HepG2 (cell line): ENCODE results near the gene ZFYVE28. TPM values are rescaled to one million over a fixed set of nuclear protein-coding genes. Genes with fewer than 3 reads are reported as not detected.

ENCODE experiments used
- ATAC-seq: fragments of 200-7000 bp; cut with Tn5 transposase; 3 replicates; pipeline ENCODE4 v1.9.1; 2020; ENCODE audit warnings: mild to moderate bottlenecking, moderate library complexity
- BruUV-seq: library from RNA; stranded (reverse); fragments of 400-500 nt; replicated peaks from 2 replicates; lab custom pipeline; 2021; lab: Mats Ljungman, UMichigan
- CTCF ChIA-PET: fragments of 300-600 bp; formaldehyde crosslinking; extraction: SDS; loops from one replicate; lab custom pipeline; 2021; ENCODE audit warnings: low total read pairs, inconsistent platforms, low intra/inter-chr PET ratio; lab: Yijun Ruan, JAX
- POLR2A ChIA-PET: fragments of 350-600 bp; sonication (Branson Sonifier 250); formaldehyde crosslinking; loops from one replicate; lab custom pipeline; 2020; ENCODE audit warnings: antibody characterized with exemption, inconsistent platforms; lab: Yijun Ruan, JAX
- DNase-seq: peaks from one replicate; pipeline ENCODE4 v3.0.0-alpha.2; 2015; ENCODE audit warnings: low spot score
- FAIRE-seq: peaks from 3 replicates; lab custom pipeline; 2011; peaks lifted over from hg19 to GRCh38; lab: Jason Lieb, UNC
- H2AFZ ChIP-seq: one replicate; pipeline ENCODE4 v1.6.1; 2011; ENCODE audit warnings: low read length, inconsistent platforms
- H3K27ac ChIP-seq: fragments of 300-600 bp; 3 replicates; pipeline ENCODE4 v1.8.0; 2011; ENCODE audit warnings: mixed run types, mild to moderate bottlenecking, mixed read lengths, low read length, inconsistent platforms; ENCODE audit not compliant: insufficient read depth; ENCODE audit errors: extremely low read length
- H3K27me3 ChIP-seq, 2 experiments: fragments of 200-600 bp in 1 of 2; 2 replicates in 1 of 2; 3 replicates in 1 of 2; pipeline versions ENCODE4 v1.6.0 to v1.8.0; 2011; ENCODE audit warnings: low read length in 2 of 2, mild to moderate bottlenecking in 2 of 2, moderate library complexity in 2 of 2, inconsistent platforms in 1 of 2; ENCODE audit not compliant: insufficient read depth in 2 of 2, control insufficient read depth in 1 of 2
- H3K36me3 ChIP-seq, 2 experiments: fragments of 200-600 bp in 1 of 2; replicated peaks in 1 of 2; 2 replicates in 1 of 2; 3 replicates in 1 of 2; pipeline versions ENCODE4 v1.5.1 to v1.8.0; 2011; ENCODE audit warnings: low read length in 2 of 2, inconsistent platforms in 1 of 2; ENCODE audit not compliant: insufficient read depth in 2 of 2, control insufficient read depth in 1 of 2
- H3K4me1 ChIP-seq: 2 replicates; pipeline ENCODE4 v1.5.1; 2012; ENCODE audit warnings: low read length, inconsistent platforms; ENCODE audit not compliant: insufficient read depth
- H3K4me2 ChIP-seq: 2 replicates; pipeline ENCODE4 v1.6.0; 2011; ENCODE audit warnings: low read depth, low read length, inconsistent platforms
- H3K4me3 ChIP-seq, 3 experiments: fragments of 200-600 bp in 1 of 3; sonication (generic), shearing (Covaris generic) in 1 of 3; replicated peaks in 1 of 3; 2 replicates each; pipeline ENCODE4 v1.5.1; 2011 to 2016; ENCODE audit warnings: low read length in 3 of 3, inconsistent platforms in 2 of 3, low read depth in 2 of 3, mild to moderate bottlenecking in 2 of 3, control low read depth in 1 of 3, mixed read lengths in 1 of 3; ENCODE audit not compliant: insufficient read depth in 1 of 3
- H3K79me2 ChIP-seq: one replicate; pipeline ENCODE4 v1.6.1; 2011; ENCODE audit warnings: low read length, inconsistent platforms; ENCODE audit not compliant: insufficient read depth
- H3K9ac ChIP-seq: 2 replicates; pipeline ENCODE4 v1.6.0; 2011; ENCODE audit warnings: mild to moderate bottlenecking, low read depth, low read length, inconsistent platforms; ENCODE audit not compliant: insufficient read depth
- H3K9me3 ChIP-seq: 2 replicates; pipeline ENCODE4 v1.5.1; 2012; ENCODE audit warnings: mild to moderate bottlenecking, low read length
- H4K20me1 ChIP-seq: 2 replicates; pipeline ENCODE4 v1.6.0; 2011; ENCODE audit warnings: inconsistent platforms, mild to moderate bottlenecking, low read length, moderate library complexity; ENCODE audit not compliant: insufficient read depth
- NFIC ChIP-seq: IDR thresholded peaks from 2 replicates; pipeline ENCODE4 v1.6.1; 2012; ENCODE audit warnings: mild to moderate bottlenecking, low read length, inconsistent platforms
- NFRKB ChIP-seq: fragments of 450-650 bp; IDR thresholded peaks from 2 replicates; pipeline ENCODE4 v1.6.1; 2017
- ZNF619 ChIP-seq: sonication (generic); formaldehyde crosslinking; IDR thresholded peaks from 2 replicates; pipeline ENCODE4 v1.4.0; 2020; ENCODE audit warnings: mild to moderate bottlenecking, missing genetic modification reagents
- ZNF768 ChIP-seq: sonication (generic); formaldehyde crosslinking; IDR thresholded peaks from 2 replicates; pipeline ENCODE4 v1.4.0; 2020; ENCODE audit warnings: missing genetic modification reagents
- WGBS: methylation state at CpG from one replicate; pipeline ENCODE4 v1.1.6; 2017; ENCODE audit warnings: low lambda C conversion rate; 5-methylcytosine and 5-hydroxymethylcytosine counted together
- in situ Hi-C: cut with HindIII; loops from 2 replicates; pipeline ENCODE4 v1.10.0; 2017; ENCODE audit warnings: low pct_unique_long_range_greater_than_20kb; ENCODE audit not compliant: extremely low pct_ligation_motif_present
- intact Hi-C: fragments of 100-400 bp; cut with micrococcal nuclease; formaldehyde crosslinking; loops from one replicate; pipeline ENCODE4 v1.10.0; 2022; ENCODE audit not compliant: unreplicated experiment
- polyA plus RNA-seq, 8 experiments: library from polyadenylated mRNA; depleted of rRNA in 3 of 8; stranded (reverse) in 7 of 8; unstranded in 1 of 8; fragments of >200 nt; fragmentation: Illumina TruSeq in 4 of 8; extraction: Trizol in 4 of 8; gene quantifications; 2 replicates each; pipeline versions ENCODE4 v1.2.1 to v1.2.3, GENCODE V29; 2011 to 2016; ENCODE audit warnings: low read depth in 4 of 8, missing spikeins in 1 of 8, mixed read lengths in 1 of 8; ENCODE audit not compliant: insufficient read depth in 1 of 8
- total RNA-seq, 5 experiments: library from RNA; depleted of rRNA; stranded (reverse); fragments of >200 nt; fragmentation: Illumina TruSeq; extraction: Trizol; gene quantifications; 2 replicates each; pipeline ENCODE4 v1.2.3, GENCODE V29; 2016; ENCODE audit warnings: low read depth in 1 of 5
- TF ChIP-seq, protein P1 (sequence below): sonication (generic); formaldehyde crosslinking; IDR thresholded peaks from 2 replicates; pipeline ENCODE4 v1.9.0; 2021; ENCODE audit warnings: missing genetic modification reagents, borderline replicate concordance
- TF ChIP-seq, protein P2 (sequence below): sonication (generic); formaldehyde crosslinking; IDR thresholded peaks from 2 replicates; pipeline ENCODE4 v1.8.0; 2022; ENCODE audit warnings: missing genetic modification reagents, mild to moderate bottlenecking, borderline replicate concordance
- TF ChIP-seq, protein P3 (sequence below): sonication (generic); formaldehyde crosslinking; IDR thresholded peaks from 2 replicates; pipeline ENCODE4 v1.8.0; 2022; ENCODE audit warnings: mild to moderate bottlenecking, missing genetic modification reagents, moderate library complexity
- TF ChIP-seq, protein P4 (sequence below): IDR thresholded peaks from 2 replicates; pipeline ENCODE4 v1.6.1; 2016; ENCODE audit warnings: missing compliant biosample characterization, missing genetic modification reagents, borderline replicate concordance

The ZFYVE28 gene
- total and polyA plus RNA-seq, 2 of the 13 experiments (the other 11 are each of a cell fraction or from before 2014, with no cell fraction given) = 0.12 to 0.22 TPM

DNA sequence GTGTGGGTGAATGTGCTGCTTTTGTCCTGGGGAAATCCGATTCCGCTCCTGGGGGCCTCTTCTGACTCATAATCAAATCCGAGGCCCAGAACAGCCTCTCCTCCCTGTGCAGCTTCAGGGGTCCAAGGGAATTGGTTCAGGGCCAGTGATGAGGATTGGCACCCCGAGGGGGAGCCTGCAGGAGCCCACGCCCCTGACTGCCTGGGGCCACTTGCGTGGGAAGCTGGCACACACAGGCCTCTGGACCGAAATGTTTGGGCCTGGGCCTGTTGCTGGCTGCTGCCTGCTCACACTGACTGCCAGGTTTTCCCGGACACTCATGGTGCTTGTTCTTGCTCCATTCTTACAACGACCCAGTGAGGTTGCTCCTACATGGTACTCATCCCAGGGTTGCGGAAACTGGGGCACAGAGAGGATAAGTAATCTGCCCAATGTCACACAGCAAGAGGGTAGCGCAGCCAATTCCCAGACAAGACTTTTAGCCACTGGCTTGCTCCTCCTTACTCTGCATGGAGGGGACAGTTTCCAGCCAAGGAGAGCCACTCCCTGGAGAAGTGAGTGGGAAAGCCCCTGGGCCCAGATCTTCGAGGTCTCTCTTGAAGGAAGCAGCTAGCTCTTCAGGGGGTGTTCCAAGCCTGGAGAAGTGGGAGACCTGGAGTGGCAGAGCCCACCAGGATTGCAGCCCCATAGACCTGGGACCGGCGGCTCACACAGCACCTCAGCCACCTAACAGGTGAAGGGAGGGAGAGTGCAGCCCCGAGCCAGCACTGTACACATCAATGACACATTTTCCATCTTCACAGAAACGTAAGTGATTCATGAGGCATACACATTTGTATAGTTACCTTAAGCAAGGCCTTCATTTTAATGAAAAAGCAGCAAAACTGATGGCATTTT, 20.6 kb upstream of the ZFYVE28 start:
- no peaks in the 10 kb centered on the region for H4K20me1 ChIP-seq
- TF ChIP-seq ZNF768 (peak; percentile 87), NFRKB (no peak)
- TF ChIP-seq, all 625 proteins: peak for 1
- BruUV-seq = no TSS peak
- ChIA-PET POLR2A (no interaction called here), CTCF (no interaction called here)
- Histone ChIP-seq H3K79me2 (no peaks in the 10 kb centered on the region), H3K27ac (no peak overlapping the region), H3K27me3 (peaks cover 2 to 36% of the 10 kb centered on the region in 2 experiments; a peak in 4 of 5 replicates), H3K9ac (no peak overlapping the region), H3K9me3 (no peaks in the 10 kb centered on the region), H3K4me3 (no peak overlapping the region), H2AFZ (no peak overlapping the region), H3K36me3 (no peaks in the 10 kb centered on the region), H3K4me2 (no peak overlapping the region), H3K4me1 (peaks cover 30% of the 10 kb centered on the region)
- WGBS = 44% methylated on average over 10 of the region's 16 CpGs
- ATAC-seq (no peak), FAIRE-seq (no peak), DNase-seq (no peak)
- in situ Hi-C loops (no loop called here), intact Hi-C loops (no loop called here)

DNA sequence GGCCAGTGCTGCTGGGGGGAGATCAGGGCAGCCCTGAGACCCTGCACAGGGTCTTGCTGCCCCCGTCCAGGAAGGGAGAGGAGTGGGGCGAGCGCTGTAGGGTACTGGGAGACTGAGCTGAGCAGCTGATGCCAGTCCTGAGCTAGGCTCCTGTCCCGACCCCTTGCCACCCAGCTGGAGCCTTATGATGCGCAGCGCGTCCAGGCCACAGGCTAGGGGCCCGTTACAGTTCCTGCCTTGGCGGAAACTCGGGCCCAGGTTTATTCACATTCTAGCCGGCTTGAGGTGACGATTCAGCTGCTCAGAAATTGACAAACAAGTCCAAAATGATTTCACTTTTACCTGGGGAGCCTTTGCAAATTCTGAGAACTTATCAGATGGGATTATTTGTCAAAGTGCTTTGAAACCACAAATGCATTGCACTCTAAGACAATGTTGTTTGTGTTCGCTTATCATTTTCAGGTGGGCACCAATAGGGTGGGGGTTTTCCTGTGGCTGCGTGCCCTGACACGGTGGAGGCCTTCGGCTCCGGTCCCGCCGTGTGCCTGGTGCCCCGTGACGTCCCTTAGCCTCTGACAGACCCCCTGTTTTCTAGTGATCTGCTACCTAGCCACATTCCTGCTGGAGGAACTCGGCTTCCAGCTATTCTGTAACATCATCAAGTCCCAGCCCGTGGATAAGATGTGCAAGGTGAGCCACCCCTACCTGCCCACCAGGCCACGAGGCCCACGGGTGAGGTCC, 19.2 kb upstream of the ZFYVE28 start:
- Histone ChIP-seq H3K36me3 (no peaks in the 10 kb centered on the region), H3K27ac (no peak overlapping the region), H3K4me3 (peak overlapping the region in 1 of 3 experiments; percentile 50; a peak in 1 of 6 replicates), H2AFZ (no peak overlapping the region), H3K4me2 (peak overlapping the region; percentile 44; the same call in 1 of the 2 replicates), H3K9ac (no peak overlapping the region), H3K79me2 (no peaks in the 10 kb centered on the region), H3K4me1 (peaks cover 36% of the 10 kb centered on the region), H3K9me3 (no peaks in the 10 kb centered on the region), H4K20me1 (no peaks in the 10 kb centered on the region), H3K27me3 (peaks cover 9 to 47% of the 10 kb centered on the region in 2 experiments; a peak in 4 of 5 replicates)
- 33% methylated on average over 16 of the region's 25 CpGs for WGBS
- intact Hi-C loops = no loop called here
- BruUV-seq = no TSS peak
- in situ Hi-C loops = no loop called here
- ChIA-PET CTCF (no interaction called here), POLR2A (no interaction called here)
- no peak for ATAC-seq
- FAIRE-seq = no peak
- DNase-seq = no peak
- TF ChIP-seq NFIC = no peak
- TF ChIP-seq, protein P1, sequence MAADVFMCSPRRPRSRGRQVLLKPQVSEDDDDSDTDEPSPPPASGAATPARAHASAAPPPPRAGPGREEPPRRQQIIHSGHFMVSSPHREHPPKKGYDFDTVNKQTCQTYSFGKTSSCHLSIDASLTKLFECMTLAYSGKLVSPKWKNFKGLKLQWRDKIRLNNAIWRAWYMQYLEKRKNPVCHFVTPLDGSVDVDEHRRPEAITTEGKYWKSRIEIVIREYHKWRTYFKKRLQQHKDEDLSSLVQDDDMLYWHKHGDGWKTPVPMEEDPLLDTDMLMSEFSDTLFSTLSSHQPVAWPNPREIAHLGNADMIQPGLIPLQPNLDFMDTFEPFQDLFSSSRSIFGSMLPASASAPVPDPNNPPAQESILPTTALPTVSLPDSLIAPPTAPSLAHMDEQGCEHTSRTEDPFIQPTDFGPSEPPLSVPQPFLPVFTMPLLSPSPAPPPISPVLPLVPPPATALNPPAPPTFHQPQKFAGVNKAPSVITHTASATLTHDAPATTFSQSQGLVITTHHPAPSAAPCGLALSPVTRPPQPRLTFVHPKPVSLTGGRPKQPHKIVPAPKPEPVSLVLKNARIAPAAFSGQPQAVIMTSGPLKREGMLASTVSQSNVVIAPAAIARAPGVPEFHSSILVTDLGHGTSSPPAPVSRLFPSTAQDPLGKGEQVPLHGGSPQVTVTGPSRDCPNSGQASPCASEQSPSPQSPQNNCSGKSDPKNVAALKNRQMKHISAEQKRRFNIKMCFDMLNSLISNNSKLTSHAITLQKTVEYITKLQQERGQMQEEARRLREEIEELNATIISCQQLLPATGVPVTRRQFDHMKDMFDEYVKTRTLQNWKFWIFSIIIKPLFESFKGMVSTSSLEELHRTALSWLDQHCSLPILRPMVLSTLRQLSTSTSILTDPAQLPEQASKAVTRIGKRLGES = no peak
- TF ChIP-seq, protein P2, sequence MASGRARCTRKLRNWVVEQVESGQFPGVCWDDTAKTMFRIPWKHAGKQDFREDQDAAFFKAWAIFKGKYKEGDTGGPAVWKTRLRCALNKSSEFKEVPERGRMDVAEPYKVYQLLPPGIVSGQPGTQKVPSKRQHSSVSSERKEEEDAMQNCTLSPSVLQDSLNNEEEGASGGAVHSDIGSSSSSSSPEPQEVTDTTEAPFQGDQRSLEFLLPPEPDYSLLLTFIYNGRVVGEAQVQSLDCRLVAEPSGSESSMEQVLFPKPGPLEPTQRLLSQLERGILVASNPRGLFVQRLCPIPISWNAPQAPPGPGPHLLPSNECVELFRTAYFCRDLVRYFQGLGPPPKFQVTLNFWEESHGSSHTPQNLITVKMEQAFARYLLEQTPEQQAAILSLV (CRISPR knock-in tag) = no peak
- TF ChIP-seq NFRKB = no peak
- TF ChIP-seq ZNF619 (CRISPR knock-in tag) = no peak
- TF ChIP-seq, protein P3, sequence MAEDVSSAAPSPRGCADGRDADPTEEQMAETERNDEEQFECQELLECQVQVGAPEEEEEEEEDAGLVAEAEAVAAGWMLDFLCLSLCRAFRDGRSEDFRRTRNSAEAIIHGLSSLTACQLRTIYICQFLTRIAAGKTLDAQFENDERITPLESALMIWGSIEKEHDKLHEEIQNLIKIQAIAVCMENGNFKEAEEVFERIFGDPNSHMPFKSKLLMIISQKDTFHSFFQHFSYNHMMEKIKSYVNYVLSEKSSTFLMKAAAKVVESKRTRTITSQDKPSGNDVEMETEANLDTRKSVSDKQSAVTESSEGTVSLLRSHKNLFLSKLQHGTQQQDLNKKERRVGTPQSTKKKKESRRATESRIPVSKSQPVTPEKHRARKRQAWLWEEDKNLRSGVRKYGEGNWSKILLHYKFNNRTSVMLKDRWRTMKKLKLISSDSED = no peak
- TF ChIP-seq, protein P4, sequence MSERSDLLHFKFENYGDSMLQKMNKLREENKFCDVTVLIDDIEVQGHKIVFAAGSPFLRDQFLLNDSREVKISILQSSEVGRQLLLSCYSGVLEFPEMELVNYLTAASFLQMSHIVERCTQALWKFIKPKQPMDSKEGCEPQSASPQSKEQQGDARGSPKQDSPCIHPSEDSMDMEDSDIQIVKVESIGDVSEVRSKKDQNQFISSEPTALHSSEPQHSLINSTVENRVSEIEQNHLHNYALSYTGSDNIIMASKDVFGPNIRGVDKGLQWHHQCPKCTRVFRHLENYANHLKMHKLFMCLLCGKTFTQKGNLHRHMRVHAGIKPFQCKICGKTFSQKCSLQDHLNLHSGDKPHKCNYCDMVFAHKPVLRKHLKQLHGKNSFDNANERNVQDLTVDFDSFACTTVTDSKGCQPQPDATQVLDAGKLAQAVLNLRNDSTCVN = no peak
